H9 (cell line): Measurements from ENCODE around the gene PPRC1. TPM values are rescaled to one million over a fixed set of nuclear protein-coding genes. Genes with fewer than 3 reads are reported as not detected.

Source experiments
- DNase-seq: peaks from one replicate; pipeline ENCODE4 v3.0.0-alpha.2; 2017
- H2AFZ ChIP-seq: one replicate; pipeline ENCODE4 v1.6.1; 2013; ENCODE audit warnings: mild to moderate bottlenecking, low read length, control low read depth, moderate library complexity
- H2AK5ac ChIP-seq: 2 replicates; pipeline ENCODE4 v1.6.1; 2013; ENCODE audit warnings: low read length, control low read depth, mixed read lengths; ENCODE audit not compliant: insufficient read length
- H2BK120ac ChIP-seq: one replicate; pipeline ENCODE4 v1.6.1; 2013; ENCODE audit warnings: low read depth, mild to moderate bottlenecking, low read length, control low read depth, inconsistent platforms; ENCODE audit not compliant: poor library complexity, severe bottlenecking
- H2BK12ac ChIP-seq: 2 replicates; pipeline ENCODE4 v1.6.1; 2013; ENCODE audit warnings: low read length, control low read depth, mixed read lengths, low read depth; ENCODE audit not compliant: insufficient read length
- H2BK15ac ChIP-seq: 2 replicates; pipeline ENCODE4 v1.6.1; 2013; ENCODE audit warnings: low read depth, low read length, control low read depth
- H2BK20ac ChIP-seq: one replicate; pipeline ENCODE4 v1.6.1; 2013; ENCODE audit warnings: low read depth, mild to moderate bottlenecking, low read length, control low read depth, inconsistent platforms; ENCODE audit not compliant: poor library complexity, severe bottlenecking
- H2BK5ac ChIP-seq: 2 replicates; pipeline ENCODE4 v1.6.1; 2013; ENCODE audit warnings: low read length, control low read depth, mixed read lengths; ENCODE audit not compliant: insufficient read length
- H3K14ac ChIP-seq: 2 replicates; pipeline ENCODE4 v1.6.1; 2013; ENCODE audit warnings: low read length, control low read depth; ENCODE audit not compliant: insufficient read depth
- H3K18ac ChIP-seq: 2 replicates; pipeline ENCODE4 v1.6.1; 2013; ENCODE audit warnings: low read depth, mild to moderate bottlenecking, mixed read lengths, low read length, control low read depth; ENCODE audit not compliant: insufficient read length
- H3K23ac ChIP-seq: 2 replicates; pipeline ENCODE4 v1.6.1; 2013; ENCODE audit warnings: low read length, control low read depth, mixed read lengths, low read depth; ENCODE audit not compliant: insufficient read length
- H3K23me2 ChIP-seq: 2 replicates; pipeline ENCODE4 v1.6.1; 2013; ENCODE audit warnings: low read depth, mild to moderate bottlenecking, mixed read lengths, low read length, control low read depth; ENCODE audit not compliant: insufficient read length, poor library complexity, severe bottlenecking
- H3K27ac ChIP-seq: 2 replicates; pipeline ENCODE4 v1.5.1; 2013; ENCODE audit warnings: low read length, control low read depth, mixed read lengths, low read depth; ENCODE audit not compliant: insufficient read length
- H3K27me3 ChIP-seq: 2 replicates; pipeline ENCODE4 v1.6.1; 2013; ENCODE audit warnings: low read length, control low read depth, inconsistent platforms; ENCODE audit not compliant: insufficient read depth
- H3K4ac ChIP-seq: 2 replicates; pipeline ENCODE4 v1.6.1; 2013; ENCODE audit warnings: low read depth, mild to moderate bottlenecking, control low read depth, inconsistent platforms, low read length, moderate library complexity
- H3K4me1 ChIP-seq: 2 replicates; pipeline ENCODE4 v1.6.1; 2013; ENCODE audit warnings: low read length, control low read depth, inconsistent platforms; ENCODE audit not compliant: insufficient read depth
- H3K4me2 ChIP-seq: 2 replicates; pipeline ENCODE4 v1.6.1; 2013; ENCODE audit warnings: low read length, control low read depth, mixed read lengths; ENCODE audit not compliant: insufficient read length, insufficient read depth
- H3K56ac ChIP-seq: 2 replicates; pipeline ENCODE4 v1.6.1; 2013; ENCODE audit warnings: low read depth, mild to moderate bottlenecking, mixed read lengths, low read length, control low read depth; ENCODE audit not compliant: insufficient read length
- H3K79me1 ChIP-seq: 2 replicates; pipeline ENCODE4 v1.6.1; 2013; ENCODE audit warnings: low read depth, mild to moderate bottlenecking, moderate library complexity, low read length, control low read depth, inconsistent platforms; ENCODE audit not compliant: insufficient read depth, poor library complexity, severe bottlenecking
- H3K79me2 ChIP-seq: 2 replicates; pipeline ENCODE4 v1.6.1; 2013; ENCODE audit warnings: low read length, control low read depth, inconsistent platforms; ENCODE audit not compliant: insufficient read depth
- H3K9ac ChIP-seq: 2 replicates; pipeline ENCODE4 v1.6.1; 2013; ENCODE audit warnings: low read length, control low read depth, mixed read lengths; ENCODE audit not compliant: insufficient read length; ENCODE audit errors: extremely low read depth
- H3K9me3 ChIP-seq: one replicate; pipeline ENCODE4 v1.6.1; 2013; ENCODE audit warnings: low read depth, low read length, inconsistent platforms; ENCODE audit not compliant: control insufficient read depth
- H3T11ph ChIP-seq: one replicate; pipeline ENCODE4 v1.6.1; 2013; ENCODE audit warnings: mild to moderate bottlenecking, low read length, control low read depth, inconsistent platforms
- H4K20me1 ChIP-seq: one replicate; pipeline ENCODE4 v1.6.1; 2013; ENCODE audit not compliant: control insufficient read depth, insufficient read length, insufficient read depth
- H4K5ac ChIP-seq: 2 replicates; pipeline ENCODE4 v1.6.1; 2013; ENCODE audit warnings: low read depth, mild to moderate bottlenecking, mixed read lengths, low read length, control low read depth; ENCODE audit not compliant: insufficient read length
- H4K8ac ChIP-seq: replicated peaks from 2 replicates; pipeline ENCODE4 v1.6.1; 2013; ENCODE audit warnings: low read length, control low read depth, mixed read lengths, low read depth; ENCODE audit not compliant: insufficient read length
- H4K91ac ChIP-seq: 2 replicates; pipeline ENCODE4 v1.6.1; 2013; ENCODE audit warnings: low read depth, mild to moderate bottlenecking, moderate library complexity, mixed read lengths, low read length, control low read depth; ENCODE audit not compliant: insufficient read length
- H3K27ac Mint-ChIP-seq, 3 experiments: 2 replicates in 2 of 3; 3 replicates in 1 of 3; pipeline ENCODE4 v1.8.0; 2020 to 2021; ENCODE audit warnings: mixed read lengths in 3 of 3, mild to moderate bottlenecking in 1 of 3, moderate library complexity in 1 of 3
- H3K27me3 Mint-ChIP-seq: 2 replicates; pipeline ENCODE4 v1.8.0; 2021; ENCODE audit warnings: low read depth, mild to moderate bottlenecking, moderate library complexity, mixed read lengths
- H3K36me3 Mint-ChIP-seq, 3 experiments: 2 replicates in 2 of 3; 3 replicates in 1 of 3; pipeline ENCODE4 v1.8.0; 2020 to 2021; ENCODE audit warnings: low read depth in 3 of 3, mixed read lengths in 3 of 3; ENCODE audit not compliant: insufficient read depth in 1 of 3
- H3K4me1 Mint-ChIP-seq, 2 experiments: 2 replicates each; pipeline ENCODE4 v1.8.0; 2020; ENCODE audit warnings: mixed read lengths in 2 of 2
- H3K4me3 Mint-ChIP-seq, 2 experiments: 2 replicates in 1 of 2; 3 replicates in 1 of 2; pipeline ENCODE4 v1.8.0; 2020 to 2021; ENCODE audit warnings: mild to moderate bottlenecking in 2 of 2, mixed read lengths in 2 of 2, moderate library complexity in 1 of 2
- H3K9me3 Mint-ChIP-seq, 2 experiments: 2 replicates in 1 of 2; 3 replicates in 1 of 2; pipeline ENCODE4 v1.8.0; 2020; ENCODE audit warnings: mild to moderate bottlenecking in 2 of 2, mixed read lengths in 2 of 2, moderate library complexity in 1 of 2
- WGBS: extraction: QIAGEN DNeasy Blood & Tissue Kit; methylation state at CpG from one replicate; pipeline ENCODE4 v1.1.7; 2013; ENCODE audit warnings: missing lambda C conversion rate, low lambda C conversion rate, mixed read lengths; ENCODE audit not compliant: insufficient read length; ENCODE audit errors: extremely low coverage; 5-methylcytosine and 5-hydroxymethylcytosine counted together
- total RNA-seq: library from RNA; stranded (reverse); gene quantifications from 2 replicates; pipeline ENCODE4 v1.2.1, GENCODE V29; 2021
- TF ChIP-seq, protein P1 (sequence below): fragments of 200-600 bp; sonication (generic); conservative IDR thresholded peaks from 3 replicates; pipeline ENCODE4 v1.8.0; 2021; ENCODE audit warnings: antibody characterized with exemption, mild to moderate bottlenecking

PPRC1 gene
- total RNA-seq, 1 experiment from 2014 or later, result 121 TPM

DNA sequence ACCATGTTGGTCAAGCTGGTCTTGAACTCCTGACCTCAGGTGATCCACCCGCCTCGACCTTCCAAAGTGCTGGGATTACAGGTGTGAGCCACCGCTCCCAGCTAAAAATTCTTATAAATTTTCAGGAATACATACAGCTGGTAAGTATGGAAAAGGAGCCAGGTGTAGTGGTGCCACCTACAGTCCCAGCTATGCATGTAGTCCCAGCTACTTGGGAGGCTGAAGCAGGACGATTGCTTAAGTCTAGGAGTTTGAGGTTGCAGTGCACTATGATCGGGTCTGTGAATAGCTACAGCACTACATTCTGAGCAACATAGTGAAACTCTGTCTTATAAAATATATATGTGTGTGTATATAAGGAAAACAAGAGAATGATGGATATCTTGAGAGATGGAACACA, 31.7 kb upstream of the PPRC1 start:
- TF ChIP-seq, protein P1, sequence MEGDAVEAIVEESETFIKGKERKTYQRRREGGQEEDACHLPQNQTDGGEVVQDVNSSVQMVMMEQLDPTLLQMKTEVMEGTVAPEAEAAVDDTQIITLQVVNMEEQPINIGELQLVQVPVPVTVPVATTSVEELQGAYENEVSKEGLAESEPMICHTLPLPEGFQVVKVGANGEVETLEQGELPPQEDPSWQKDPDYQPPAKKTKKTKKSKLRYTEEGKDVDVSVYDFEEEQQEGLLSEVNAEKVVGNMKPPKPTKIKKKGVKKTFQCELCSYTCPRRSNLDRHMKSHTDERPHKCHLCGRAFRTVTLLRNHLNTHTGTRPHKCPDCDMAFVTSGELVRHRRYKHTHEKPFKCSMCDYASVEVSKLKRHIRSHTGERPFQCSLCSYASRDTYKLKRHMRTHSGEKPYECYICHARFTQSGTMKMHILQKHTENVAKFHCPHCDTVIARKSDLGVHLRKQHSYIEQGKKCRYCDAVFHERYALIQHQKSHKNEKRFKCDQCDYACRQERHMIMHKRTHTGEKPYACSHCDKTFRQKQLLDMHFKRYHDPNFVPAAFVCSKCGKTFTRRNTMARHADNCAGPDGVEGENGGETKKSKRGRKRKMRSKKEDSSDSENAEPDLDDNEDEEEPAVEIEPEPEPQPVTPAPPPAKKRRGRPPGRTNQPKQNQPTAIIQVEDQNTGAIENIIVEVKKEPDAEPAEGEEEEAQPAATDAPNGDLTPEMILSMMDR, result peak; percentile 33; the same call in 2 of the 3 replicates
- Histone ChIP-seq H2BK120ac (no peak overlapping the region), H4K8ac (no peak overlapping the region)

More for the DNA sequence above, 31.7 kb upstream of the PPRC1 start:
- H3K23ac ChIP-seq, result no peak overlapping the region
- no peak overlapping the region for H2BK12ac ChIP-seq
- Mint-ChIP-seq H3K36me3 (peaks cover 14 to 38% (median 30%) of the 10 kb centered on the region in 3 experiments), H3K9me3 (no peaks in the 10 kb centered on the region), H3K4me3 (no peak overlapping the region), H3K4me1 (no peaks in the 10 kb centered on the region), H3K27me3 (no peaks in the 10 kb centered on the region), H3K27ac (no peak overlapping the region)
- H4K5ac ChIP-seq, result no peak overlapping the region
- no peak overlapping the region for H2BK15ac ChIP-seq
- H3K9me3 ChIP-seq, result no peaks in the 10 kb centered on the region
- no peak overlapping the region for H3K4me2 ChIP-seq
- H3K79me1 ChIP-seq, result no peaks in the 10 kb centered on the region
- H4K91ac ChIP-seq, result no peak overlapping the region
- no peaks in the 10 kb centered on the region for H3K23me2 ChIP-seq
- H2AFZ ChIP-seq, result no peak overlapping the region
- WGBS, result no CpG with 5 or more reads among the region's 5 CpGs
- H3K27me3 ChIP-seq, result no peaks in the 10 kb centered on the region
- no peak overlapping the region for H3K4ac ChIP-seq
- H3K18ac ChIP-seq, result no peak overlapping the region
- H4K20me1 ChIP-seq, result no peaks in the 10 kb centered on the region
- H3K9ac ChIP-seq, result no peak overlapping the region
- no peak for DNase-seq
- H2BK5ac ChIP-seq, result no peak overlapping the region
- H3K56ac ChIP-seq, result no peak overlapping the region
- H2AK5ac ChIP-seq, result no peak overlapping the region
- H3K79me2 ChIP-seq, result no peaks in the 10 kb centered on the region
- H3K27ac ChIP-seq, result no peak overlapping the region
- no peak overlapping the region for H3T11ph ChIP-seq
- H3K14ac ChIP-seq, result no peak overlapping the region
- no peaks in the 10 kb centered on the region for H3K4me1 ChIP-seq
- H2BK20ac ChIP-seq, result no peak overlapping the region
